Stimulated activated CD4-positive, alpha-beta T cell treated with anti-CD3 and anti-CD28 coated beads, Interleukin-4, amount 100 ng/mL, for 4 hours (primary cell): ENCODE results near the gene RIBC2.
A peak's percentile ranks its signal among the peaks of the same experiment; 100 is the strongest.
"Not testable (repeated sequence)": the region's sequence is repeated elsewhere in the genome, so short reads cannot be mapped to it uniquely, and the experiment has no call there.

Experiments used
- DNase-seq, 2 experiments: peaks; one replicate each; pipeline ENCODE4 v3.0.0-alpha.2; 2020

RIBC2 gene

DNA sequence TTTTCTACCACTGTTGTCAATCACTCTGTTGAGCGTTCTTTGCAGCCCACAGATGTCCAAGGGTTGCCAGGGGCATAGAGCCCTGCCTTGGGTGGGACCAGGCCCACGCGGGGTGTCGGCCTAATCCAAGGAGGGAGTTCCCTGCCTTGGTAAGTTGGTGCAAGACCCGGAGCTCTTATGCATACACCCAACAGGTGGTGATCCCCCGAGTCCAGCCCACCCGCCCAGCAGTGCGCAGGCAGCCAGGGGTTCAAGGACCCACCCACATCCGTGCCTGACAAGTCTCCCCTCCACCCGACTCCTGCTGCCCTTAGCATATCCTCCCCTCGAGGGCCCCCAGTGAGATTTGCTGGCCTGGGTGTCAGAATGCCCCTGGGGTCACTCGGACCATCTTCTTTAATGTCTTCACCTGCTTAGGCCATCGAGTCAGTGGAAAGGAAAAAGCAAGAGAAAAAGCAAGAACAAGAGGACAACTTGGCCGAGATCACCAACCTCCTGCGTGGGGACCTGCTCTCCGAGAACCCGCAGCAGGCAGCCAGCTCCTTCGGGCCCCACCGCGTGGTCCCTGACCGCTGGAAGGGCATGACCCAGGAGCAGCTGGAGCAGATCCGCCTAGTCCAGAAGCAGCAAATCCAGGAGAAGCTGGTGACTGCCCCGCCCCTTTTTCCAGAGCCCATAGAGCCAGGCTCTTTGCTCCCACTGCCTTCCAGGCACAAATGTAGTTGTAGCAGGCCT is 12.2 kb downstream of the RIBC2 start:
- no peak for DNase-seq

DNA sequence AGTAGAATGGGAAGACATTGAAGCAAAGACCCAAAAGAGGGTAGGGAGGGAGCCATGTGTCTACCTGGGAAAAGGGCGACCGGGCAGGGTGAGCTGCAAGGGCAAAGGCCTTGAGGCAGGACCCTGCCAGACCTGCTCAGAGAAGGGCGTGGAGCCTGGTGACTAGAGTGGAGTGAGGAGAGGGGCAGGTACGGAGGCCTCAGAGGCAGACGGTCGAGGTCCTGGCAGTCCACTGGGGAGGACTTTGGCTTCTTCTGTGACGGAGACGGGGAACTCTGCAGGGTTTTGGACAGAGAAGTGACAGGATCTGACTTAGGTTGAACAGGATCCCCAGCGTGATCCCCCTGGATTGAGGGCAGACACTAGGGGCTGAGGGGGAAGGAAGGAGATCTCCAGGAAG is 12.9 kb downstream of the RIBC2 start:
- DNase-seq, result no peak

DNA sequence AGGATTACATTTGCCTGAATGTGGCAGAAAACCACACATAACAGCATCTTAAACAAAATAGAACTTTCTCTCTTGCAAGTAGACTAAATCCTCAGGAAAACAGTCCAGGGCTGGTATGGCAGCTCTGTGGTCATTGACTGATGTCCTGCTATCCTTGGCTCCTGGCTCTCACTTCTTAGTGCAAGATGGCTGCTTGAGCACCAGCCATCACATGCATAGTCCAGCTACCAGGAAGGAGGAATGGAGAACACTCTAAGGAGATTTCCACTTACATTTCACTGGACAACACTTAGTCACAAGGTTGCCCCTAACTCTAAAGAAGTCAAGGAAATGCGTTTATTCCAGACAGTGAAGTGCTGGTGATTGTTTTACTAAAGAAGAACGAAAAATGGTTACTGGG is 13.6 kb downstream of the RIBC2 start:
- no peak for DNase-seq

DNA sequence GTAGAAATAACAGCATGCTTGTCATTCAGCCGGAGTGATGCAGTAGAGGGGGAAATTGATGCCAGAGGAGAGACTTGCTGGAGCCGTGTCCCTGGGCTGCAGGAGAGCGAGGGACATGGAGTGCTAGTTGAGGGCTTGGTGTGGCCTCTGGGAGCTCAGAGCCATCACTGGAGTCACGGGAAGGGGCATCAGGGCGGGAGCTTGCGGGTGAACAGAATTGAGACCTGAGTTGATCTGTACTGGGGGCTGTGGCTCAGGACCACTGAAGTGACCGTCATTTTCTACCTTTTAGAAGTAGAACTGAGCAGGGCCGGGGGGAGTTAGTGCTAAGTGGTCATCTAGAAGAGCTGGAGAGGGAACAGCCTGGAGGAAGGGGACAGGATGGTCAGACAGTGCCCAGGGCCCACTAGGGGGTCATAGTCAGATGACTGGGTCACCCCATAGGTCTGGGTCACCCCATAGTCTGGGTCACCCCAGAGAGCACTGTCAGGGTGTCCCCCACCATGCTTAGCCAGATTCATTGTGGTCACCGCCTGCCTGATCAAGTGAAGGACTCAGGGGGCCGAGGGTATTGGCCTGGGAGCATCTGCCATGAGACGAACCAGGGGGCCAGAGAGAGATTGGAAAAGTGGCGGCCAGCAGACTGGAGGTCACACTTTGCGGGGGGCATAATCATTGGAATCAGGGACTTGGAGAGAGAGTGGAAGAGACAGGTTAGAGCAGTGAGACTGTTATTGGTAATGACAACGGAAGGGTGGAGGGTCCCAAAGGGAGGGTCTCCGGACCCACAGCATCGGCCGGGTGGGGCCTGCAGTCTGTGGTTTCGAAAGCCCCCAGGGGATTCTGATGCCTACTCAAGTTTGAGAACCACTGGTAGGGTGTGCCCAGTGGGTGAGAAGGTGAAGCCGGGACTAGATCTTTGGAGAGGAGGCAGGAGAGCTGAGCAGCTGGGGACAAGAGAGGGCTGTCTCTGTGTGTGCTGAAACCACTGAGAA is 15.2 kb downstream of the RIBC2 start:
- no peak for DNase-seq

DNA sequence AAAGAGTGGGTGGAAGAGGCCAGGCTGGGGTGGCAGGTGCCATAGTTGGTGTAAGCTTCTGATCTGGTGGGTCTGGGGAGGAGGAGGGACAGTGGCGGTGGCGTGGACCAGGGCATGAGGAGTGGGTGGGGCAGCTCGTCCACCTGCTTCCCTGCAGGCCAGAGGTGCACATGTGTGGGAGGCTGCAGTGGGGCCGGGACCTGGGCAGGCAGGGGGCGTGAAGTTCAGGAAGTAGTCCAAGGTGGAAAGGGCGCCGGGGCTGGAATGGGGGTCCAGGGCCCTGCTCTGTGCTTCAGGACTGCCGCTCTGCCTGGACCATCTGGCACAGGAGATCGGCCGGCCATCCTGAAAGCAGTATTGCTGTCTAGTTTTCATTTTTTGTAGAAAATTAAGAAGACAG is 15.9 kb downstream of the RIBC2 start:
- no peak for DNase-seq

DNA sequence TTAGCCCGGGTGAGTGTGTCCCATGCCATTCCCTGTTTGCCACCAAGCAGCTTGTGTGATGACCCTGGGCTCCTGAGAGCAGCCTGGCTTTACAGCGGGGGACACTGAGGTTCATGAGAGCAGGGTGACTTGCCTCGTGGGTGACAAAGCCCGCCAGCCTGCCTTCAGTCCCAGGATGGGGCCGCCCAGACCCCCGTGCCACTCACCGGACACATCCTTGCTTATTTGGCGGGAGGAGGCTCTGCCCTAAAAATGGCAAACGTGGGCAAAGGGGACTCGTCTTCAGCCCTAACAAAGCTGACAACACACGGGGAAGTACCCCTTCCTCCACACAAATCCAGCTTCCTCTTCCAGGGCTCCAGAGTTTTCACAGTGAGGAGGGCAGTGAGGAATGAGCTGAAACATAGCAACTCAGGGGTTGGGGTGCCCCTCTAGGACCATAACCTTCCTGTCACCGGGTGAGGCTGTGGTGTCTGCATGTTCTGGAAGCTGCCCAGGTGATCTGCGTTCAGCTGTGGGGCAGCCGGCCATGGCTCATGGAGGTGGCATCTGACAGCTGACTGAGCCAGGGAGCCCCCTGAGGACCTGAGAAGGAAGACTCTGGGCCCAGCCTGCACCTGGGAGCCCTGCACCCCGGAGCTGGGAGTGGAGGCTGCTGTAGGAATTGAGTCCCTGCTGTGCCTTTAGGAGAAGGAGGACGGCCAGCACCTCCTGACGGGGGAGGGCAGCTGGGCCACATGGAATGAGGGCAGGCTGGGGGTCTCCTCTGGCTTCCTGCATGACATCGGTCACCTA is 16.7 kb downstream of the RIBC2 start:
- no peak for DNase-seq

DNA sequence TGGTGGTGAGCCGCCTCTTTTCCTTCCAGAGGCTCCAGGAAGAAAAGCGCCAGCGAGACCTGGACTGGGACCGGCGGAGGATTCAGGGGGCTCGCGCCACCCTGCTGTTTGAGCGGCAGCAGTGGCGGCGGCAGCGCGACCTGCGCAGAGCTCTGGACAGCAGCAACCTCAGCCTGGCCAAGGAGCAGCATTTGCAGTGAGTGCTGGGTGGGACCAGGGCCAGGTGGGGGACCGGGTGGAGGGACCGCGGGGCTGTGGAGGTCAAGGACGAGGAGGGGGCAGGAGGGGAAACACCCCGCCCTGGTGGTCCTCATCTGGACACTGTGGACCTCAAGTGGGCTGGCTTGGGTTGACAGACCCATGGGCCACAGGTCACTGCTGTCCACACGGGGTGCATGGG is 17.4 kb downstream of the RIBC2 start:
- DNase-seq, result no peak

DNA sequence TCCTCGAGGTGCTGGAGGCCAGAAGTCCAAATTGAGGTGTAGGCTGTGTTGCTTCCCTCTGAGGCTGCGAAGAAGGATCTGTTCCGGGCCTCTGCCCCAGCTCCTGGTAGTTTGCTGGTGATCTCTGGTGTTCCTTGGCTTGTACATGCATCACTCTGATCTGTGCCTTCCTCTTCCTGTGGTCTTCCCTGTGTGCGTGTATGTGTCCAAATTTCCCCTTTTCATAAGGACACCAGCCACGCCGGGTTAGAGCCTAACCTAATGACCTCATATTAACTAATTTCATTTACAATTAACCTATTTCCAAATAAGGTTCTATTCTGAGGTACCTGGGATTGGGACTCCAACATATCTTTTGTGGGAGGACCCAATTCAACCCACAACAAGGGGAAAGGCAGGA is 21.5 kb downstream of the RIBC2 start:
- no peak for DNase-seq

DNA sequence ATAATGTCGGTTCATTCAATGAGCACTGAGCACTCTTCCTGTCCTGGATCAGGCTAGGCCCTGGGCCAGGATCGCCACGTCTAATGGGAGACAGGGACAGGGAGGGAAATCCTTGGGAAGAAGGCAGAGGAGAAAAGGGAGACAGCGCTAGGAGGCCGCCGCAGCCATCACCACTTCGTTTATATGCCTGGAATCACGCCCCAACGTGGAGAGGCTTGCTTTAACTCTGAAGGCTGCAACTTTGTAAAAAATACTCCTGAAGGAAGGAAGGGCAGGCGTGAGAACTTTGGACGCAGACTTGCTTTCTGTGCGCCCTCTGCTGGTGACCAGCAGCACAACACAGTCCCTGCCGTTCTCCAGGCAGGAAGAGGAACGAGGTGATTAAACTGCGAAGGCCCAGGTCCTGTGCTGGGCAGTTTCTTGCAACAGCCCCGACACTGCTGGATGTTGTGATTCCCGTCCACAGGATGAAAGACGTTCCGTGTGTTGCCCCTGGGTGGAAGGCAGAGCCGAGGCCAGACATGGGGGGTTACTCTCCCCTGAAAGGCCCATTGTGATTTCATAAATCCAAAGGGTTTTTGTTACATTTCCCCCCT is 22.1 kb downstream of the RIBC2 start:
- peak; percentile 74 to 77 for DNase-seq

DNA sequence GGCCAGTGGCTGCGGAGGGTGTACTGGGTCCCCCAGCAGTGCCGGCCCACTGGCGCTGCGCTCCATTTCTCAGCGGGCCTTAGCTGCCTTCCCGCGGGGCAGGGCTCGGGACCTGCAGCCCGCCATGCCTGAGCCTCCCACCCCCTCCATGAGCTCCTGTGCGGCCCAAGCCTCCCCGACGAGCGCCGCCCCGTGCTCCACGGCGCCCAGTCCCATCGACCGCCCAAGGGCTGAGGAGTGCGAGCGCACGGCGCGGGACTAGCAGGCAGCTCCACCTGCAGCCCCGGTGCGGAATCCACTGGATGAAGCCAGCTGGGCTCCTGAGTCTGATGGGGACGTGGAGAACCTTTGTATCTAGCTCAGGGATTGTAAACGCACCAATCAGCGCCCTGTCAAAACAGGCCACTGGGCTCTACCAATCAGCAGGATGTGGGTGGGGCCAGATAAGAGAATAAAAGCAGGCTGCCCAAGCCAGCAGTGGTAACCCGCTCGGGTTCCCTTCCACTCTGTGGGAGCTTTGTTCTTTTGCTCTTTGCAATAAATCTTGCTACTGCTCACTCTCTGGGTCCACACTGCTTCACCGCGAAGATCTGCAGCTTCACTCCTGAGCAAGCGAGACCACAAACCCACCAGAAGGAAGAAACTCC is 23.5 kb downstream of the RIBC2 start:
- DNase-seq, result not testable (repeated sequence)

DNA sequence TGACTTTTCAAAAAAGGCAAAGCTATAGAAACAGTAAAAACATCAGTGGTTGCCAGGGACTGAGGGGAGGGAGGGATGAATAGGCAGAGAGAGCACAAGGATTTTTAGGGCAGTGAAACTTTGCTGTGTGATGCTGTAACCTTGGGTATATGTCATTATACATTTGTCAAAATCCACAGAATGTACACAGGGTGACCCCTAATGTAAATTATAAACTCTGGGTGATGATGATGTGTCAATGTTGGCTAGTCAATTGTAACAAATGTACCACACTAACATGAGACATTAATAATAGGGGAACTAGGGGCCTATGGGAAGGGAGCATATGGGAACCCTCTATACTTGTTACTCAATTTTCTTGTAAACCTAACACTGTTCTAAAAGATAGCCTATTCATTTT is 24.8 kb downstream of the RIBC2 start:
- no peak for DNase-seq

DNA sequence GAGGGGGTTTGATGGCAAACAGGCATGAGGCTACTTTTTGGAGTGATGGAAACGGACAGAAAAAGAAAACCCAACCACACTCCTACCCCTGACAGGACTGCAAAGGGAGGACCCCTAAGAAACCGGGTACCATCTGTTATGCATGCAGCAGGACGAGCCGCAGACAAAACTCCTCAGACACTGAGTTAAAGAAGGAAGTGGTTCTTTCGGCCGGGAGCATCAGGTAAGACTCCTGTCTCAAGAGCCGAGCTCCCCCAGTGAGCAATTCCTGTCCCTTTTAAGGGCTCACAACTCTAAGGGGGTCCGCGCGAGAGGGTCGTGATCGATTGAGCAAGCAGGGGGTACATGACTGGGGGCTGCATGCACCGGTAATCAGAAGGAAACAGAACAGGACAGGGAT is 27.2 kb downstream of the RIBC2 start:
- DNase-seq, result not testable (repeated sequence)

DNA sequence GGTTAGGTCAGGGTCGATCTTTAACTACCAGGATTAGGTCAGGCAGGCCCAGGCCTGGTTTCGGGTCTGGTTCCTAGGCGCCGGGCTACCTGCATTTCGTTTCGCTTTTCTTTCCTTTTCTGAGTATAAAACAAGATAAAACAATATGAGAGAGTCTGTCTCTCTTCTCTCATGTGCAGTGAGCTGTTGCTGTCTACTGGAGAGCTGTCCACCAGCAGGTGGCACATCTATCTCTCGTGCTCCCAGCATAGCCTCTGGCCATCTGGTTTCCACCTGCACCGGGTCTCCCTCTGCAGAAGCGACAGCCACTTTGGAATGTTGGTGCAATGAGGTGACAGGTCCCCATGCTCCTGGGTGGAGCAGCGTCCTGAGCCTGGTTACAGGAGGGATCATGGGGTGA is 27.6 kb downstream of the RIBC2 start:
- DNase-seq, result peak; percentile 8 to 19

DNA sequence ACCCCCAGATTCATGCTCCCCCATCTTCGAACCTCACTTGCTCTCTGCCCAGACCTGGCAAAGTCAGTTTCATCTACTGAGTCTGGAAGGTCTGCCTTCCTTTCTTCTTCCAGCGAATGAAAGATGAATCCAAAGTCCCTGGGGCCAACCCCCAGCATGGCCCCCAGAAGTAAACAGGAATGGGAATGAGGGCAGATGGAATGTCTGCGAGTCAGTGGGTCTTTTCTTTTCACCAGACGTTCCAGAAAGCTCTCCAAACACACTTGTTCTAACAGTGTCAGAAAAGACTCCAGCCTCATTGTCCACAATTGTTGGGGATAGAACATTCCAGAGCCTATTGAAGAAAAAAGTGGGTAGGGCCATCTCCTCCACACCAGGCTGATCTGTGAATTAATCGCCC is 28.6 kb downstream of the RIBC2 start:
- no peak for DNase-seq

DNA sequence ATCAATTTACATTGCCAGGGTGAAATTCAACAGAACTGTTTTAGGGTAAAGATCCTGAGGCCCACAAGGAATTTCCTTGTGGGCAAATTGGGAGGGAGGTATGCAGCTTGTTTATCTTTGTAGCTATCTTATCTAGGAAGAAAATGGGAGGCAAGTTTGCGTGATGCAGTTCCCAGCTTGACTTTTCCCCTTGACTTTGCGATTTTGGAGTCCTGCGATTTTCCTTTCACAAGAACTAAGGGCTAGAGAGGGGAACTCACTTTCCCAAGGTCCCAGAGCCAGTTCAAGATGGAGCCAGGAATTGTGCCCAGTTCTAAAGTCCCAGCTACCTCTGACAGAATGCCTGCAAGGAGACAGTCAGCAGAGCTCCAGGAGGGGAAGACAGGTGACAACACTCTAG is 30.7 kb downstream of the RIBC2 start:
- no peak for DNase-seq

DNA sequence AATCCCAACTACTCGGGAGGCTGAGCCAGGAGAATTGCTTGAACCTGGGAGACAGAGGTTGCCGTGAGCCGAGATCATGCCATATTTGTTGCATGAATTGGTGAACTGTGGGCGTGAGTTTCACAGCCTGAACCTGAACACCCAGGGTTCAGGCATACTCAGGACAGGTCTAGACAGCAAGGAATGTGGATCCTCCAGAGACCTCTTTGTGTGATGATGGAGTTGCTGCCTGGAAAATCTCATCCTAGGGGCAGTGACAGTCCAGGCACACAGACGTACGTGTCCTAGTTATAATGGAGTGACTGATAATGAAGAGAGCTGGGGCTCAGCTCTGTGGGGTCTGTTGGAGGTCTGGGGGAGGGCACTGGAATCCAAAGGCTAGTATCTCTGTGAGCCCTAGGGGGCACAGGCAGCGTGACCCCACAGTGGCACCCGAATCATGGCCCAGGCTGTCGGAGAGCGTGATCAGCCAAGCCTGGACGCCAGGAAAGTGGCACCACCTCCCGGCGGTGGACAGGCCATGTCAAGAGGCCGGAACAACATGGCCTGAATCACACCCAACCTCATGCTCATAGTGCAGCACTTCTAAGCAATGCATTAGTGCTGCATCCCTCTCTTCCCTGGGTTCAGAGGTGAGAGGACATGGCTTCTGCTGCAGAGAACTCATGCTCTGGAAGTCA is 31.7 kb downstream of the RIBC2 start:
- DNase-seq, result no peak

DNA sequence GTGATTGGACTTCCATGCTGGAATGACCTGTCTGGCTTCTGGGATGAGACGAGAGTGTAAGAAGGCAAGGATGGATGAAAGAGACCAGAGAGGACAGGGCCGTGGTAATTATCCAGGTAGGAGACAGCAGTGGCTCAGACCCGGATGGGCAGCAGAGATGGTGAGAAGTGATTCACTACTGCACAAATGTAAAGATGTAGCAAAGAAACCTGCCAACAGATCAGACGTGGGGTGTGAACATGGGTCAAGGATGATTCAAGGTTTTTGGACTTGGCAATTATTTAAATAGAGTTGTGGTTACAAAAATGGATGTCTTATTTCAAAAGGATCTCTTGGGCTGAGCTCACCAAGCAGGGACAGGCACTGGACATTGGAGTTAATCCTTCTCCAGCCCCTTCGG is 32.7 kb downstream of the RIBC2 start:
- DNase-seq, result no peak

DNA sequence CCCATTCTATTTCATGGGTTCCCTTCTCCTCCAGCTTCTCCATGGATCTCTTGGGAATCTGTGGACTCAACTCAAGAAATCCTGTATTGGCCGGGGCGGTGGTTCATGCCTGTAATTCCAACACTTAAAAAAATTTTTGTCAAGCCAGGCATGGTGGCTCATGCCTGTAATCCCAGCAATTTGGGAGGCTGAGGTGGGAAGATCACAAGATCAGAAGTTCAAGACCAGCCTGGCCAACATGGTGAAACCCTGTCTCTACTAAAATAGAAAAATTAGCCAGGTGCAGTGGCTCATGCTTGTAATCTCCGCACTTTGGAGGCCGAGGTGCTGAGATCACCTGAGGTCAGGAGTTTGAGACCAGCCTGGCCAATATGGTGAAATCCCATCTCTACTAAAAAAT is 34.1 kb downstream of the RIBC2 start:
- not testable (repeated sequence) for DNase-seq

DNA sequence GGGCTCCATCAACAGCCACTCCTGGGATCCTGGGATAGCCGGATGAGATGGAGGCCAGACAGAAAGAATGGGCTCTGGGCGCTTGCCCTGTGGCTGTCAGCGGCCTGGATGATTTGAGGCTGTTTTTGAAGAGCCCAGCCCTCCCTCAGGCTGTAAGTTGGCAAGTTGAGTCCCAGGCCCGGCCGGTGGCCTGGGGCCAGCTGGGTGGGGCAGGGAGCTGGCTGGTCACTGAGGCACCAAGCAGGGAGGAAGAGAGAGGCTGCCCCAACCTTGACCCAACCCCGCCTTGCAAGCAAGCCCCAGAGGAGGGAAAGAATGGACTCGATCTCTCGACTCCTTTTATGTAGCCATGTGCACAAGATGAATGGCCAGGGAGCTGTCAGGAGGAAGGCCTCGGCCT is 34.9 kb downstream of the RIBC2 start:
- DNase-seq, result no peak

DNA sequence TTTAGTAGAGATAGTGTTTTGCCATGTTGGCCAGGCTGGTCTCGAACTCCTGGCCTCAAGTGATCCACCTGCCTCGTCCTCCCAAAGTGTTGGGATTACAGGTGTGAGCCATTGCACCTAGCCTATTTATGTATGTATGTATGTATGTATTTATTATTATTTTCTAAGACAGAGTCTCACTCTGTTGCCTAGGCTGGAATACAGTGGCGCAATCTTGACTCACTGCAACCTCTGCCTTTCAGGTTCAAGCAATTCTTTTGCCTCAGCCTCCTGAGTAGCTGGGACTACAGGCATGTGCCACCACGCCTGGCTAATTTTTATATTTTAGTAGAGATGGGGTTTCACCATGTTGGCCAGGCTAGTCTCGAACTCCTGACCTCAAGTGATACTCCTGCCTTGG is 35.9 kb downstream of the RIBC2 start:
- DNase-seq, result not testable (repeated sequence)

DNA sequence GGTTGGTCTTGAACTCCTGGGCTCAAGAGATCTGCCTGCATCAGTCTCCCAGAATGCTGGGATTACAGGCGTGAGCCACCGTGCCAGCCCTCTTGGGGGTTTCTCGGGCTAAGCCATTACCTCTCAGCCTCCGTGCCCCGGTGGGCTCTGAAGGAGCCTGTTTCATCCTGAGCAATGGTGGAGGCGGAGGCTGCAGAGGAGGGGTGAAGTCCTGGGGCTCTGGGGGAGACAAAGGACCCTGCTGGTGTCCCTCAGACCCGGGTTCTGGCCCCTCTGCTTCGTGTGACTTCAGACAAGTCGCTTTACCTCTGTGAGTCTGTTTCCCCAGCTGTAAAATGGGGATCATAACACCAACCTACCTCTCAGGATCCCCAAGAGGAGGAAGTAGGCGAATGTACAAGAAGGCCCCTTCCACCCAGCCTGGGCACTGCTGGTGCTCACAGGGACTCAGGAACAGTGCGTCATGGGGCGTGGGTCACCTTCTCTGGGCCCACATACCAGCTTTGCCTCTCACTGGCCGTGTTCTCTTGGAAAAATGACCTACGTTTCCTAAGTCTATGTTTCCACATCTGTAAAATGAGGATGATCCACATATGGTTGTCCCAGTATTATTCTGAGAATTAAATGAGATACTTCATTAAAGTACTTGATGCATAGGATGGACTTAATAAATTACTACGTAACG is 36.8 kb downstream of the RIBC2 start:
- DNase-seq, result no peak
